ENCODE results near the gene SHFL.

The SHFL gene

GRCh38 chr19:10078329-10078728 is 7.8 kb upstream of the SHFL start:
- no peak overlapping the region for H3K27ac ChIP-seq (ENCODE audit: extremely low read depth, low read depth, low read length)
- POLR2A ChIA-PET, result no interaction called here
- no peak for TF ChIP-seq ZSCAN16 (tag by site-specific recombination; IDR thresholded peaks at IDR 0.05)
- TF ChIP-seq SCRT1 (tag by site-specific recombination; IDR thresholded peaks at IDR 0.05; ENCODE audit: borderline replicate concordance), result no peak
- no peak for TF ChIP-seq TRIM28 (IDR thresholded peaks at IDR 0.05; ENCODE audit: borderline replicate concordance, low read length)
- TF ChIP-seq ZEB2 (tag by site-specific recombination; IDR thresholded peaks at IDR 0.05), result no peak
- TF ChIP-seq HIC1 (tag by site-specific recombination; IDR thresholded peaks at IDR 0.05), result no peak
- no peak for TF ChIP-seq BCL11B (tag by site-specific recombination; IDR thresholded peaks at IDR 0.05; ENCODE audit: low read depth)
- TF ChIP-seq WT1 (tag by site-specific recombination; IDR thresholded peaks at IDR 0.05), result no peak
- TF ChIP-seq ZNF148 (tag by site-specific recombination; IDR thresholded peaks at IDR 0.05; ENCODE audit: borderline replicate concordance), result no peak
- TF ChIP-seq ZXDB (tag by site-specific recombination; IDR thresholded peaks at IDR 0.05), result no peak
- TF ChIP-seq ZFP69B (tag by site-specific recombination; IDR thresholded peaks at IDR 0.05), result no peak
- no peak for TF ChIP-seq ZNF654 (tag by site-specific recombination; IDR thresholded peaks at IDR 0.05; ENCODE audit: low read depth)
- TF ChIP-seq ZNF214 (tag by site-specific recombination; IDR thresholded peaks at IDR 0.05; ENCODE audit: borderline replicate concordance), result no peak
- TF ChIP-seq ZBTB20 (tag by site-specific recombination; IDR thresholded peaks at IDR 0.05), result no peak
- TF ChIP-seq ZNF184 (tag by site-specific recombination; IDR thresholded peaks at IDR 0.05), result no peak
- TF ChIP-seq ZNF692 (tag by site-specific recombination; IDR thresholded peaks at IDR 0.05), result no peak
- TF ChIP-seq ZNF518A (tag by site-specific recombination; conservative IDR thresholded peaks at IDR 0.05; ENCODE audit: low read depth), result no peak
- TF ChIP-seq ZBTB8A (tag by site-specific recombination; IDR thresholded peaks at IDR 0.05), result no peak
- no peaks in the 10 kb centered on the region for H3K36me3 ChIP-seq (ENCODE audit: control insufficient read depth in 2 of 2, insufficient read depth in 1 of 2, low read length in 2 of 2)
- no peaks in the 10 kb centered on the region for H3K9me3 ChIP-seq (ENCODE audit: control insufficient read depth, insufficient read depth, low read depth, low read length)
- no peaks in the 10 kb centered on the region for H3K4me1 ChIP-seq (ENCODE audit: control insufficient read depth, insufficient read depth, low read length)
- CTCF ChIA-PET, result interaction anchor here (0.5 kb wide), 1 partner anchor 78 kb away, joined by 4 read pairs; no protein-coding TSS in a partner anchor
- no peak overlapping the region for H3K4me3 ChIP-seq (ENCODE audit: low read depth, low read length)

All from HEK293 (cell line).